ENCODE measurements around the gene ZSWIM8.

DNA sequence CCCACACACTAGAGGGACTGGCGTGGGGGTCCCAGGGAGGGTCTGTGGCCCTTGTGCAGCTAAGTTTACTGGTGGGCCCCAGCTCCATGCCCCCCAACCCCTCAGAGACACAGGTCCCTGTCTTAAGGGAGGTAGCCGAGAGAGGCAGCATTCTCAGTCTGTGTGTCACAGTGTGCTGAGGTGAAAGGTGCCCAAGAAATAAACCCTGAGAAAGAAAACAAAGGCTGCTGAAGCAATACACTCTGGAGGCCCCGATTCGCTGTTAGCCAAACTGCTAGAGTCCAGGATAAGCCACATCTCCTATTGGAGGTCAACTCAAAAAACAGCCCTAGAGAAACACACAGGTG is 54.6 kb downstream of the ZSWIM8 start:
- TF ChIP-seq, protein P1, sequence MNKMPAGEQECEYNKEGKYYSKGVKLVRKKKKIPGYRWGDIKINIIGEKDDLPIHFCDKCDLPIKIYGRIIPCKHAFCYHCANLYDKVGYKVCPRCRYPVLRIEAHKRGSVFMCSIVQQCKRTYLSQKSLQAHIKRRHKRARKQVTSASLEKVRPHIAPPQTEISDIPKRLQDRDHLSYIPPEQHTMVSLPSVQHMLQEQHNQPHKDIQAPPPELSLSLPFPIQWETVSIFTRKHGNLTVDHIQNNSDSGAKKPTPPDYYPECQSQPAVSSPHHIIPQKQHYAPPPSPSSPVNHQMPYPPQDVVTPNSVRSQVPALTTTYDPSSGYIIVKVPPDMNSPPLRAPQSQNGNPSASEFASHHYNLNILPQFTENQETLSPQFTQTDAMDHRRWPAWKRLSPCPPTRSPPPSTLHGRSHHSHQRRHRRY (tag by site-specific recombination; IDR thresholded peaks at IDR 0.05): no peak
- TF ChIP-seq, protein P2, sequence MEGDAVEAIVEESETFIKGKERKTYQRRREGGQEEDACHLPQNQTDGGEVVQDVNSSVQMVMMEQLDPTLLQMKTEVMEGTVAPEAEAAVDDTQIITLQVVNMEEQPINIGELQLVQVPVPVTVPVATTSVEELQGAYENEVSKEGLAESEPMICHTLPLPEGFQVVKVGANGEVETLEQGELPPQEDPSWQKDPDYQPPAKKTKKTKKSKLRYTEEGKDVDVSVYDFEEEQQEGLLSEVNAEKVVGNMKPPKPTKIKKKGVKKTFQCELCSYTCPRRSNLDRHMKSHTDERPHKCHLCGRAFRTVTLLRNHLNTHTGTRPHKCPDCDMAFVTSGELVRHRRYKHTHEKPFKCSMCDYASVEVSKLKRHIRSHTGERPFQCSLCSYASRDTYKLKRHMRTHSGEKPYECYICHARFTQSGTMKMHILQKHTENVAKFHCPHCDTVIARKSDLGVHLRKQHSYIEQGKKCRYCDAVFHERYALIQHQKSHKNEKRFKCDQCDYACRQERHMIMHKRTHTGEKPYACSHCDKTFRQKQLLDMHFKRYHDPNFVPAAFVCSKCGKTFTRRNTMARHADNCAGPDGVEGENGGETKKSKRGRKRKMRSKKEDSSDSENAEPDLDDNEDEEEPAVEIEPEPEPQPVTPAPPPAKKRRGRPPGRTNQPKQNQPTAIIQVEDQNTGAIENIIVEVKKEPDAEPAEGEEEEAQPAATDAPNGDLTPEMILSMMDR (tag by site-specific recombination; IDR thresholded peaks at IDR 0.05): no peak

Data from HEK293 (cell line).